B cell (primary cell): ENCODE results near the gene FOXN3. TPM values are rescaled to one million over a fixed set of nuclear protein-coding genes. Genes with fewer than 3 reads are reported as not detected.

Experiments
- ATAC-seq: fragments of 200-7000 bp; cut with Tn5 transposase; one replicate; pipeline ENCODE4 v1.10.0; 2021; ENCODE audit warnings: low read depth, mild to moderate bottlenecking, moderate number of reproducible peaks, moderate library complexity
- CTCF ChIA-PET: fragments of 350-600 bp; sonication (Branson Sonifier 250); formaldehyde crosslinking; loops from one replicate; lab custom pipeline; 2021; ENCODE audit warnings: antibody characterized with exemption, inconsistent platforms; lab: Charles Lee
- POLR2A ChIA-PET: fragments of 350-600 bp; sonication (Branson Sonifier 250); formaldehyde crosslinking; loops from one replicate; lab custom pipeline; 2021; ENCODE audit warnings: antibody characterized with exemption; lab: Charles Lee
- DNase-seq: peaks from one replicate; pipeline ENCODE4 v3.0.0; 2013
- H2AFZ ChIP-seq: 2 replicates; pipeline ENCODE4 v1.6.1; 2012; ENCODE audit warnings: mild to moderate bottlenecking, low read depth, low read length; ENCODE audit not compliant: insufficient read depth, poor library complexity, severe bottlenecking
- H3K27ac ChIP-seq, 2 donors: 1 replicate in 1 of 2; 2 replicates in 1 of 2; pipeline ENCODE4 v1.5.1; 2012 to 2013; ENCODE audit warnings: low read length in 2 of 2, mild to moderate bottlenecking in 2 of 2, moderate library complexity in 1 of 2
- H3K27me3 ChIP-seq, 4 experiments: fragments of 200-600 bp in 1 of 4; sonication (generic) in 1 of 4; replicated peaks in 1 of 4; 1 replicate in 2 of 4; 2 replicates in 2 of 4; pipeline versions ENCODE4 v1.6.1 to v1.7.0; 2013 to 2016; ENCODE audit warnings: low read length in 3 of 4, mild to moderate bottlenecking in 2 of 4, mixed read lengths in 1 of 4, moderate library complexity in 1 of 4; ENCODE audit not compliant: insufficient read depth in 4 of 4, control insufficient read depth in 3 of 4; ENCODE audit errors: control extremely low read depth in 1 of 4
- H3K36me3 ChIP-seq, 2 experiments: replicated peaks in 1 of 2; 1 replicate in 1 of 2; 2 replicates in 1 of 2; pipeline versions ENCODE4 v1.6.1 to v1.7.1; 2013; ENCODE audit warnings: low read length in 1 of 2; ENCODE audit not compliant: insufficient read depth in 2 of 2, control insufficient read depth in 1 of 2; ENCODE audit errors: control extremely low read depth in 1 of 2, extremely low read depth in 1 of 2
- H3K4me1 ChIP-seq, 2 donors: fragments of 200-600 bp in 1 of 2; sonication (generic) in 1 of 2; 1 replicate in 1 of 2; 2 replicates in 1 of 2; pipeline versions ENCODE4 v1.5.1 to v1.6.1; 2013 to 2017; ENCODE audit warnings: low read length in 2 of 2; ENCODE audit not compliant: control insufficient read depth in 2 of 2, insufficient read depth in 2 of 2
- H3K4me2 ChIP-seq: replicated peaks from 2 replicates; pipeline ENCODE3; 2012; ENCODE audit warnings: mild to moderate bottlenecking, low read depth, low read length; ENCODE audit not compliant: poor library complexity, severe bottlenecking
- H3K4me3 ChIP-seq, 5 experiments: fragments of 200-600 bp in 1 of 5; sonication (generic) in 1 of 5; 1 replicate in 3 of 5; 2 replicates in 2 of 5; pipeline versions ENCODE4 v1.5.1 to v1.7.0; 2011 to 2016; ENCODE audit warnings: low read length in 4 of 5, mild to moderate bottlenecking in 4 of 5, low read depth in 2 of 5, control low read depth in 1 of 5, moderate library complexity in 1 of 5; ENCODE audit not compliant: insufficient read depth in 1 of 5; ENCODE audit errors: control extremely low read depth in 1 of 5, extremely low read depth in 1 of 5
- H3K79me2 ChIP-seq: fragments of 200-600 bp; sonication (generic); one replicate; pipeline ENCODE4 v1.6.0; 2016; ENCODE audit warnings: low read length; ENCODE audit not compliant: control insufficient read depth, insufficient read depth
- H3K9ac ChIP-seq: fragments of 200-600 bp; sonication (generic); 2 replicates; pipeline ENCODE4 v1.6.1; 2017; ENCODE audit warnings: mild to moderate bottlenecking, low read length, moderate library complexity
- H3K9me3 ChIP-seq, 3 donors: one replicate each; pipeline versions ENCODE4 v1.6.1 to v1.7.1; 2013; ENCODE audit warnings: low read length in 2 of 3; ENCODE audit not compliant: control insufficient read depth in 2 of 3, insufficient read depth in 1 of 3; ENCODE audit errors: control extremely low read depth in 1 of 3
- H4K20me1 ChIP-seq: 2 replicates; pipeline ENCODE4 v1.6.0; 2012; ENCODE audit warnings: mild to moderate bottlenecking, low read length; ENCODE audit not compliant: insufficient read depth, control insufficient read depth, poor library complexity, severe bottlenecking
- H3K27ac Mint-ChIP-seq: one replicate; pipeline ENCODE4 v1.8.0; 2021; ENCODE audit warnings: mixed read lengths
- H3K27me3 Mint-ChIP-seq: one replicate; pipeline ENCODE4 v1.8.0; 2021; ENCODE audit warnings: mixed read lengths
- H3K4me1 Mint-ChIP-seq: one replicate; pipeline ENCODE4 v1.8.0; 2021; ENCODE audit warnings: mixed read lengths
- H3K4me3 Mint-ChIP-seq: one replicate; pipeline ENCODE4 v1.8.0; 2021; ENCODE audit warnings: mixed read lengths
- H3K9me3 Mint-ChIP-seq: one replicate; pipeline ENCODE4 v1.8.0; 2022; ENCODE audit warnings: mixed read lengths; ENCODE audit not compliant: insufficient read depth
- CTCF ChIP-seq: fragments of 200-600 bp; IDR thresholded peaks from one replicate; pipeline ENCODE4 v1.8.0; 2022; ENCODE audit warnings: antibody characterized with exemption, mild to moderate bottlenecking
- EZH2 ChIP-seq: IDR thresholded peaks from 2 replicates; pipeline ENCODE4 v1.6.1; 2012; ENCODE audit warnings: borderline replicate concordance, low read depth, mild to moderate bottlenecking, moderate library complexity, low read length; ENCODE audit not compliant: insufficient read depth, poor library complexity, severe bottlenecking
- WGBS: methylation state at CpG from one replicate; pipeline ENCODE4 v1.1.5; 2013; ENCODE audit warnings: missing lambda C conversion rate; ENCODE audit not compliant: insufficient coverage; 5-methylcytosine and 5-hydroxymethylcytosine counted together
- intact Hi-C: fragments of 100-400 bp; cut with micrococcal nuclease; formaldehyde crosslinking; loops from one replicate; pipeline ENCODE4 v1.10.0; 2022
- polyA plus RNA-seq: library from polyadenylated mRNA; depleted of rRNA; stranded (reverse); fragments of >200 nt; gene quantifications from 2 replicates; pipeline ENCODE4 v1.2.3, GENCODE V29; 2012
- total RNA-seq, 2 donors: library from RNA; stranded (reverse); fragments of 120-200 nt in 1 of 2; gene quantifications; 1 replicate in 1 of 2; 2 replicates in 1 of 2; pipeline versions ENCODE4 v1.2.3 to v1.2.4, GENCODE V29; 2013 to 2022

Gene FOXN3
- total and polyA plus RNA-seq, 2 donors (not counting 1 experiment from before 2014, with no cell fraction given): 80.6 to 98.2 TPM

GRCh38 chr14:89198544-89199329 lies 218.3 kb downstream of the FOXN3 start:
- CTCF ChIA-PET: no interaction called here

More at GRCh38 chr14:89198544-89199329, 218.3 kb downstream of the FOXN3 start:
- Histone ChIP-seq H3K4me1 (peaks cover 6 to 10% of the 10 kb centered on the region in 2 donors), H3K36me3 (peaks cover 5 to 10% of the 10 kb centered on the region in 2 experiments), H3K9me3 (peaks cover 0 to 7% (median 0%) of the 10 kb centered on the region in 3 donors), H4K20me1 (peaks cover 53% of the 10 kb centered on the region), H3K27ac (no peak overlapping the region), H3K4me3 (no peak overlapping the region), H3K27me3 (no peaks in the 10 kb centered on the region), H3K79me2 (peaks cover 57% of the 10 kb centered on the region), H3K4me2 (no peak overlapping the region), H2AFZ (no peak overlapping the region), H3K9ac (no peak overlapping the region)
- ATAC-seq: no peak
- WGBS: 81% methylated on average over 2 of the region's 12 CpGs
- H3K4me3 Mint-ChIP-seq: no peak overlapping the region
- H3K4me1 Mint-ChIP-seq: peaks cover 36% of the 10 kb centered on the region
- H3K9me3 Mint-ChIP-seq: no peaks in the 10 kb centered on the region
- POLR2A ChIA-PET: interaction anchor here (1.5 kb wide), 1 partner anchor 12 kb away, joined by 4 read pairs; no protein-coding TSS in a partner anchor
- TF ChIP-seq CTCF (no peak), EZH2 (no peak)
- no peaks in the 10 kb centered on the region for H3K27me3 Mint-ChIP-seq
- H3K27ac Mint-ChIP-seq: peak overlapping the region; percentile 4
- intact Hi-C loops: no loop called here
- DNase-seq: no peak
